MM.1S (cell line): Measurements from ENCODE around the gene NTSR1.

ENCODE experiments used
- EZH2 ChIP-seq: fragments of 300-600 bp; sonication (generic); optimal IDR thresholded peaks from 2 replicates; pipeline ENCODE3; 2017; ENCODE audit warnings: low read depth, mild to moderate bottlenecking, antibody characterized with exemption, low read length, mixed read lengths
- TF ChIP-seq, protein P1 (sequence below): fragments of 300-600 bp; sonication (generic); IDR thresholded peaks from 2 replicates; pipeline ENCODE4 v1.5.1; 2016; ENCODE audit warnings: antibody characterized with exemption, low read length, mixed read lengths

DNA sequence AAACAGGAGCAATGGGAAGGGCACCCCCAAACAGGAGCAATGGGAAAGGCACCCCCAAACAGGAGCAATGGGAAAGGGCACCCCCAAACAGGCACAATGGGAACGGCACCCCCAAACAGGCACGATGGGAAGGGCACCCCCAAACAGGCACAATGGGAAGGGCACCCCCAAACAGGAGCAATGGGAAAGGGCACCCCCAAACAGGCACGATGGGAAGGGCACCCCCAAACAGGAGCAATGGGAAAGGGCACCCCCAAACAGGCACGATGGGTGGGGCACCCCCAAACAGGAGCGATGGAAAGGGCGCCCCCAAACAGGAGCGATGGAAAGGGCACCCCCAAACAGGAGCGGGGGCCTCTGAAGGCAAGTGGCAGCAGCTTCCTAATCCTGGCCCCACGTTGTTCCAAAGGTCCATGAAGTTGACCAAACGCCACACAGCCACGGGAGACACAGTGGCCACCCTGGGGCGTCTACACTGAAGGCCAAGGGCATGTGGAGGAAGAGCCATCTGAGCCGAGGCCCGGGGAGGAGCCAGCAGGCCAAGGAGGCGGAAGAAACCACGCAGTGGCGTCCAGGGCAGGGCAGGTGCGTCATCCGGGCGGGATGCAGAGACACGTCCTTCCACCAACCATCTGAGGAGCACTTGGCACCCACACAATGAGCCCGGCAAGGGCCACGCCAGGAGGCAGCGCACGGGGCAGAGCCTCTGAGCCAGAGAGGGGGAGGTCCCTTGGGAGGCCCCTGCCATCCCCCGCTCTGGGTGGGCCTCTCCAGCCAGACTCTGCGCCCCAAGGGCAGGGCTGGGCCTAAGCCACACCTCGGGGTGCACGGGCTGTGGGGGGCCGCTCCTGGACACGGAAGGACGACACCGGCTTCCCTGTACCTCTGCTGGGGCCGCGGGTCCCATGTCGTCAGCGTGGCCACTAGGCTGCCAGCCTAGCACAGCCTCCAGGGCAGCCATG, 21.5 kb upstream of the NTSR1 start:
- TF ChIP-seq, protein P1, sequence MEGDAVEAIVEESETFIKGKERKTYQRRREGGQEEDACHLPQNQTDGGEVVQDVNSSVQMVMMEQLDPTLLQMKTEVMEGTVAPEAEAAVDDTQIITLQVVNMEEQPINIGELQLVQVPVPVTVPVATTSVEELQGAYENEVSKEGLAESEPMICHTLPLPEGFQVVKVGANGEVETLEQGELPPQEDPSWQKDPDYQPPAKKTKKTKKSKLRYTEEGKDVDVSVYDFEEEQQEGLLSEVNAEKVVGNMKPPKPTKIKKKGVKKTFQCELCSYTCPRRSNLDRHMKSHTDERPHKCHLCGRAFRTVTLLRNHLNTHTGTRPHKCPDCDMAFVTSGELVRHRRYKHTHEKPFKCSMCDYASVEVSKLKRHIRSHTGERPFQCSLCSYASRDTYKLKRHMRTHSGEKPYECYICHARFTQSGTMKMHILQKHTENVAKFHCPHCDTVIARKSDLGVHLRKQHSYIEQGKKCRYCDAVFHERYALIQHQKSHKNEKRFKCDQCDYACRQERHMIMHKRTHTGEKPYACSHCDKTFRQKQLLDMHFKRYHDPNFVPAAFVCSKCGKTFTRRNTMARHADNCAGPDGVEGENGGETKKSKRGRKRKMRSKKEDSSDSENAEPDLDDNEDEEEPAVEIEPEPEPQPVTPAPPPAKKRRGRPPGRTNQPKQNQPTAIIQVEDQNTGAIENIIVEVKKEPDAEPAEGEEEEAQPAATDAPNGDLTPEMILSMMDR = no peak
- TF ChIP-seq EZH2 = no peak
